Endodermal cell (in vitro differentiated cells): ENCODE results near the gene TSACC. TPM values are rescaled to one million over a fixed set of nuclear protein-coding genes. Genes with fewer than 3 reads are reported as not detected.

Experiments
- DNase-seq: peaks from one replicate; pipeline ENCODE4 v3.0.0-alpha.2; 2017
- H3K27ac ChIP-seq: 2 replicates; pipeline ENCODE4 v1.5.1; 2013; ENCODE audit warnings: mild to moderate bottlenecking, low read depth, low read length, moderate library complexity
- H3K27me3 ChIP-seq: 2 replicates; pipeline ENCODE4 v1.6.1; 2013; ENCODE audit warnings: mild to moderate bottlenecking, low read length, moderate library complexity; ENCODE audit not compliant: insufficient read depth, control insufficient read depth, poor library complexity, severe bottlenecking
- H3K36me3 ChIP-seq: 2 replicates; pipeline ENCODE4 v1.7.0; 2013; ENCODE audit warnings: mild to moderate bottlenecking, low read length, moderate library complexity; ENCODE audit not compliant: control insufficient read depth, insufficient read depth
- H3K4me1 ChIP-seq: one replicate; pipeline ENCODE4 v1.7.0; 2013; ENCODE audit warnings: low read length; ENCODE audit not compliant: control insufficient read depth, insufficient read depth
- H3K4me3 ChIP-seq: 2 replicates; pipeline ENCODE4 v1.5.1; 2013; ENCODE audit warnings: mild to moderate bottlenecking, low read length, moderate library complexity
- H3K9ac ChIP-seq: 2 replicates; pipeline ENCODE4 v1.6.1; 2013; ENCODE audit warnings: mild to moderate bottlenecking, low read length, moderate library complexity; ENCODE audit not compliant: poor library complexity, severe bottlenecking; ENCODE audit errors: extremely low read depth
- H3K9me3 ChIP-seq: 2 replicates; pipeline ENCODE4 v1.6.1; 2013; ENCODE audit warnings: mild to moderate bottlenecking, low read length, moderate library complexity; ENCODE audit not compliant: control insufficient read depth
- H3K27ac Mint-ChIP-seq: 2 replicates; pipeline ENCODE4 v1.8.0; 2020; ENCODE audit warnings: mixed read lengths
- H3K27me3 Mint-ChIP-seq: 2 replicates; pipeline ENCODE4 v1.8.0; 2021; ENCODE audit warnings: mild to moderate bottlenecking, mixed read lengths; ENCODE audit not compliant: insufficient read depth
- H3K36me3 Mint-ChIP-seq: 2 replicates; pipeline ENCODE4 v1.8.0; 2020; ENCODE audit warnings: low read depth, mixed read lengths
- H3K4me1 Mint-ChIP-seq: 2 replicates; pipeline ENCODE4 v1.8.0; 2020; ENCODE audit warnings: mixed read lengths
- H3K4me3 Mint-ChIP-seq: 2 replicates; pipeline ENCODE4 v1.8.0; 2020; ENCODE audit warnings: mild to moderate bottlenecking, moderate library complexity, mixed read lengths
- H3K9me3 Mint-ChIP-seq: 2 replicates; pipeline ENCODE4 v1.8.0; 2020; ENCODE audit warnings: mild to moderate bottlenecking, mixed read lengths
- CTCF ChIP-seq: fragments of 200-600 bp; sonication (generic); conservative IDR thresholded peaks from 2 replicates; pipeline ENCODE4 v1.5.0; 2021; ENCODE audit warnings: antibody characterized with exemption, mild to moderate bottlenecking
- WGBS, 2 experiments: methylation state at CpG; one replicate each; pipeline versions ENCODE4 v1.1.5 to v1.1.7; 2013; ENCODE audit warnings: missing lambda C conversion rate in 2 of 2, mixed read lengths in 1 of 2; ENCODE audit not compliant: insufficient coverage in 1 of 2, insufficient read length in 1 of 2; 5-methylcytosine and 5-hydroxymethylcytosine counted together
- total RNA-seq, 2 donors: library from RNA; stranded (reverse); fragmentation: NEBNext Ultra II Directional in 1 of 2; extraction: Animal tissue kit (Norgen Biotek cat#: 25700) in 1 of 2; gene quantifications; 2 replicates in 1 of 2; 3 replicates in 1 of 2; pipeline ENCODE4 v1.2.1, GENCODE V29; 2021

Gene TSACC
- total RNA-seq, 2 donors from 2014 or later: 0.62 to 1.6 TPM

GRCh38 chr1:156383023-156383422, 44.7 kb downstream of the TSACC start:
- peaks cover 24% of the 10 kb centered on the region for H3K27me3 ChIP-seq
- H3K4me1 Mint-ChIP-seq: peaks cover 3% of the 10 kb centered on the region
- H3K9me3 Mint-ChIP-seq: no peaks in the 10 kb centered on the region
- no peak overlapping the region for H3K9ac ChIP-seq
- no peak overlapping the region for H3K27ac Mint-ChIP-seq
- H3K4me3 Mint-ChIP-seq: no peak overlapping the region
- H3K27me3 Mint-ChIP-seq: peaks cover 39% of the 10 kb centered on the region
- peak; percentile 94 for DNase-seq
- H3K36me3 ChIP-seq: no peaks in the 10 kb centered on the region
- WGBS, 2 experiments: 34 to 50% methylated on average over 7 to 9 of the region's 9 CpGs
- H3K4me3 ChIP-seq: no peak overlapping the region
- peak; percentile 92 for TF ChIP-seq CTCF
- H3K27ac ChIP-seq: no peak overlapping the region
- H3K36me3 Mint-ChIP-seq: no peaks in the 10 kb centered on the region
- no peaks in the 10 kb centered on the region for H3K9me3 ChIP-seq
- no peaks in the 10 kb centered on the region for H3K4me1 ChIP-seq

- Histone ChIP-seq H3K27ac (no peak overlapping the region), H3K9ac (no peak overlapping the region), H3K4me1 (no peaks in the 10 kb centered on the region), H3K27me3 (peaks cover 32% of the 10 kb centered on the region), H3K9me3 (no peaks in the 10 kb centered on the region), H3K4me3 (no peak overlapping the region), H3K36me3 (no peaks in the 10 kb centered on the region)
- no peak for TF ChIP-seq CTCF
- H3K27ac Mint-ChIP-seq: no peak overlapping the region
- no peaks in the 10 kb centered on the region for H3K36me3 Mint-ChIP-seq
- DNase-seq: no peak
- H3K4me3 Mint-ChIP-seq: no peak overlapping the region
- peaks cover 48% of the 10 kb centered on the region for H3K27me3 Mint-ChIP-seq
- peaks cover 8% of the 10 kb centered on the region for H3K4me1 Mint-ChIP-seq
- no peaks in the 10 kb centered on the region for H3K9me3 Mint-ChIP-seq
- 96% methylated on average over 3 of the region's 3 CpGs; no CpG with 5 or more reads in 1 of the 2 experiments for WGBS, 2 experiments
Measured at GRCh38 chr1:156384007-156384406, 45.7 kb downstream of the TSACC start.

GRCh38 chr1:156384658-156385057, 46.3 kb downstream of the TSACC start:
- Mint-ChIP-seq H3K27me3 (peaks cover 54% of the 10 kb centered on the region), H3K4me3 (no peak overlapping the region), H3K36me3 (no peaks in the 10 kb centered on the region), H3K27ac (no peak overlapping the region), H3K9me3 (no peaks in the 10 kb centered on the region), H3K4me1 (peaks cover 8% of the 10 kb centered on the region)
- H3K27ac ChIP-seq: no peak overlapping the region
- H3K27me3 ChIP-seq: peaks cover 39% of the 10 kb centered on the region
- H3K9me3 ChIP-seq: no peaks in the 10 kb centered on the region
- no peaks in the 10 kb centered on the region for H3K36me3 ChIP-seq
- no peak overlapping the region for H3K4me3 ChIP-seq
- no peak for TF ChIP-seq CTCF
- H3K4me1 ChIP-seq: no peaks in the 10 kb centered on the region
- no peak for DNase-seq
- 93 to 94% methylated on average over 3 to 5 of the region's 5 CpGs for WGBS, 2 experiments
- no peak overlapping the region for H3K9ac ChIP-seq
